Effector memory CD8-positive, alpha-beta T cell (primary cell): Measurements from ENCODE around the gene TACSTD2.
"Not testable (repeated sequence)": the region's sequence is repeated elsewhere in the genome, so short reads cannot be mapped to it uniquely, and the experiment has no call there.

Experiments
- ATAC-seq: fragments of 150-1000 bp; cut with Tn5 transposase; replicated peaks from 2 replicates; pipeline ENCODE4 v1.10.0; 2021; ENCODE audit warnings: mild to moderate bottlenecking, moderate library complexity
- DNase-seq, 3 experiments: peaks; one replicate each; pipeline ENCODE4 v3.0.0; 2021
- H3K27ac Mint-ChIP-seq, 2 donors: one replicate each; pipeline ENCODE4 v1.8.0; 2022; ENCODE audit warnings: mild to moderate bottlenecking in 2 of 2, mixed read lengths in 2 of 2, moderate library complexity in 2 of 2
- H3K27me3 Mint-ChIP-seq, 2 donors: one replicate each; pipeline ENCODE4 v1.8.0; 2022; ENCODE audit warnings: mixed read lengths in 2 of 2
- H3K36me3 Mint-ChIP-seq: one replicate; pipeline ENCODE4 v1.8.0; 2022; ENCODE audit warnings: mild to moderate bottlenecking, moderate library complexity, mixed read lengths; ENCODE audit not compliant: insufficient read depth
- H3K4me1 Mint-ChIP-seq, 2 donors: one replicate each; pipeline ENCODE4 v1.8.0; 2022; ENCODE audit warnings: low read depth in 2 of 2, mixed read lengths in 2 of 2
- H3K4me3 Mint-ChIP-seq, 2 donors: one replicate each; pipeline ENCODE4 v1.8.0; 2022; ENCODE audit warnings: mild to moderate bottlenecking in 2 of 2, mixed read lengths in 2 of 2, moderate library complexity in 2 of 2
- H3K9me3 Mint-ChIP-seq, 2 donors: one replicate each; pipeline ENCODE4 v1.8.0; 2022; ENCODE audit warnings: mixed read lengths in 2 of 2

Gene TACSTD2

DNA sequence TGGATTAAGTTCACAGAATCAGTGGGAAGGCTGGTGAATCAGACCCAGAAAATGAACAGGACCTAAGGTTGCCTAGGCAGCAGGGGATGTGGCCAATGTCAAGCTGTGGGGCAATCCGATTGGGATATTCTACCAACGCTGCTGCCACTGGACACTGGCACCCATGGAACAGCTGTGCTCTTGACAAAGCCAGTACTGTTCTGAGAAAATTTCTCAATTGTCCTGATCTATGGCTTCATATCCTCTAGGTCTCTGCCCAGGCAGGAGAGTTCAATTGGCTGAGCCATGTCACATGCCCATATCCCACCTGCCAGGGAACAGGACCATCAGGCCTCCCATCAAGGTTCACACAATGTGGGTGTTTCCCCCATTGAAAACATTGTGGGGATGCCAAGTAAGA is 6.2 kb downstream of the TACSTD2 start:
- no peaks in the 10 kb centered on the region for H3K9me3 Mint-ChIP-seq
- no peaks in the 10 kb centered on the region for H3K36me3 Mint-ChIP-seq
- H3K4me1 Mint-ChIP-seq, result peaks cover 2% of the 10 kb centered on the region in 2 donors
- H3K27me3 Mint-ChIP-seq, result peaks cover 72 to 88% of the 10 kb centered on the region in 2 donors
- no peak overlapping the region for H3K4me3 Mint-ChIP-seq
- DNase-seq (no peak), ATAC-seq (no peak)
- no peak overlapping the region for H3K27ac Mint-ChIP-seq

DNA sequence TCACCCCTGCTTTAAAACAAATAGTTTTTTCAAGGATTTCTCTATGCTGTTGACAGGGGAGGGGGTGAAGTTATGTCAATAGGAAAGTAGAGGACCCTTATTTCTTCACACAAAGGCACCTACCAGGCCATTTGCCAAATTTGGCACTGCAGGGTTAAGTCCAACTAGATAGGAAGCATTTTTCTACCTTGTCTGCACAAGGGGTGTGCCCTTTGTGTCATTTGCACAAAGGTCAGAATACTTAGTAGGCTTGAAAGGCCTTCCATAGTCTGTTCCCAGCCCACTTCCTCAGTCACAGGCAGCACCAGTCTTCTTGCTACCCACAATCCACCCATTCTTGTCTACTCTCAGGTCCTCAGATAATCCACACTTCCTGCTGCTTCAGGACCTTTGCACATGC is 7.0 kb downstream of the TACSTD2 start:
- DNase-seq, result no peak
- H3K36me3 Mint-ChIP-seq, result peaks cover 2% of the 10 kb centered on the region
- no peak for ATAC-seq
- H3K9me3 Mint-ChIP-seq, result no peaks in the 10 kb centered on the region
- peaks cover 71 to 88% of the 10 kb centered on the region in 2 donors for H3K27me3 Mint-ChIP-seq
- no peak overlapping the region for H3K4me3 Mint-ChIP-seq
- H3K4me1 Mint-ChIP-seq, result peaks cover 0 to 2% of the 10 kb centered on the region in 2 donors
- H3K27ac Mint-ChIP-seq, result no peak overlapping the region

DNA sequence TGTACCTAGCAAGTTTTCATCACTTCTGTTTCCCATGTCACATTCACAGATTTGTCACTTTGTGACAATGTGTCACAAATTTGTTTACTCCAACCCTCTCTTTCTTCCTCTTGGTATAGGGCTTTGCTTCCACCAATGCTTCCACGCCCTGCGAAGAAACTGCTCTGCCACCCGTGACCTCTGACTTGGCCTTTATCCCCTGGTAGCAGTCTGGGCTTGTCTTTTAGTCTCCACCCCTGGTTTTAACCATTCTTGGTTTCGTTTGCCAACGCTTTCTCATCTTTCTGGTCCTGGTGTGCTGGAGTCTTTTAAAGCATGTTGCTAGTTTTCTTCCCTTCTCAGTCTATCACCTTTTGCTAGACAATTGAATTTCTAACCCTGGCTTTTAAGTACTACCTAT is 8.1 kb downstream of the TACSTD2 start:
- peaks cover 62 to 79% of the 10 kb centered on the region in 2 donors for H3K27me3 Mint-ChIP-seq
- H3K4me3 Mint-ChIP-seq, result no peak overlapping the region
- peaks cover 2% of the 10 kb centered on the region for H3K36me3 Mint-ChIP-seq
- H3K27ac Mint-ChIP-seq, result no peak overlapping the region
- no peak for ATAC-seq
- H3K4me1 Mint-ChIP-seq, result peaks cover 0 to under 1% of the 10 kb centered on the region in 2 donors
- no peaks in the 10 kb centered on the region for H3K9me3 Mint-ChIP-seq
- no peak for DNase-seq

DNA sequence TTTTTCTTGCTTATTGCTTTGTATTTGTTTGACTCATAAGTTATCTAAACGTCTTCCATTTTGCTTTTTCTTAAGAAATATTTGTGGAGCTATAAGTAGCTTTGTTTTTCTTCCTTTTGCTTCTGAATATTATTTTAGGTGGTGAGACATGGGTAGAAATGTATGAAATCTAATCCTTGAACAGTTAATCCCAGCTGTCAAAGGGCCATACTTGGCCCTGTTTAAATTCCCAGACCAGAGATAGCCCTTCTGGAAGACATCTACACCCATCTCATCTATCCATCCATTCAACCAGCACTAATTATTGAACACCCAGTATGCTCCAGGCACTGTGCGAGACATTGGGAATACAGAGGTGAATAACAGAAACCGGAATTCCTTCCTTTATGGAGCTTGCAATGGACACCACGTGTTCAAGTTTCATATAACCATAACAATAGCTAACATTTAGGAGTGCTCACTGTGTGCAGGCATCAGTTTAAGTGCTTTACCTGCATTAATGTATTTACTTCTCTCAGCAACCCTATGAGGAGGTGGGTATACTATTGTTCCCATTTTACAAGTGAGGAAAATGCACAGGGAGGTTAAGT is 8.7 kb downstream of the TACSTD2 start:
- no peak for ATAC-seq
- H3K27ac Mint-ChIP-seq, result no peak overlapping the region
- DNase-seq, result no peak
- H3K36me3 Mint-ChIP-seq, result peaks cover 2% of the 10 kb centered on the region
- H3K4me1 Mint-ChIP-seq, result no peaks in the 10 kb centered on the region
- H3K27me3 Mint-ChIP-seq, result peaks cover 60 to 78% of the 10 kb centered on the region in 2 donors
- no peak overlapping the region for H3K4me3 Mint-ChIP-seq
- H3K9me3 Mint-ChIP-seq, result no peaks in the 10 kb centered on the region

DNA sequence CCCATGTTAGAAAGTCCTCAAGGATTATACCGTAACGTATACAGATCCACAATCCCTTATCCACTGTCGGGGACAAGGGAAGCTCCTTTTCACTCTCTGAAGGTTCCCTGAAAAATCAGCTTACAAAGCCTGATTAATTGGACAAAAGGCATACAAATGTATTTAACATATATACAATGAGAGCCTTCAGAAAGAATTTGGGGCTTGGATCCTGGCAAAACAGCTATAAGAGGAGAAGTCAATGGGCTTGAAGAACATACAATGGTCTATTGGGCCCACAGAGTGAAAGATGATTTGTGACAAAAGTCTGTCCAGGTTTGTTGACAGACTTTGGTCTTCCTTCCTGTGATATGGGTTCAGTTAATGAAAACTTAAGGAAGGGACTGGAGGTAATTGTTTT is 10.7 kb downstream of the TACSTD2 start:
- DNase-seq (no peak), ATAC-seq (no peak)
- H3K36me3 Mint-ChIP-seq, result peaks cover 2% of the 10 kb centered on the region
- peaks cover 51 to 78% of the 10 kb centered on the region in 2 donors for H3K27me3 Mint-ChIP-seq
- no peaks in the 10 kb centered on the region for H3K9me3 Mint-ChIP-seq
- no peak overlapping the region for H3K4me3 Mint-ChIP-seq
- H3K4me1 Mint-ChIP-seq, result no peaks in the 10 kb centered on the region
- no peak overlapping the region for H3K27ac Mint-ChIP-seq

DNA sequence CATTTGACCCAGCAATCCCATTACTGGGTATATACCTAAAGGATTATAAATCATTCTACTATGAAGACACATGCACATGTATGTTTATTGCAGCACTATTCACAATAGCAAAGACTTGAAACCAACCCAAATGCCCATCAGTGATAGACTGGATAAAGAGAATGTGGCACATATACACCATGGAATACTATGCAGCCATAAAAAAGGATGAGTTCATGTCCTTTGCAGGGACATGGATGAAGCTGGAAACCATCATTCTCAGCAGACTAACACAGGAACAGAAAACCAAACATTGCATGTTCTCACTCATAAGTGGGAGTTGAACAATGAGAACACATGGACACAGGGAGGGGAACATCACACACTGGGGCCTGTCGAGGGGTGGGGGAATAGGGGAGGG is 13.3 kb downstream of the TACSTD2 start:
- not testable (repeated sequence) for ATAC-seq, H3K36me3 Mint-ChIP-seq, H3K9me3 Mint-ChIP-seq, H3K4me1 Mint-ChIP-seq, H3K4me3 Mint-ChIP-seq, DNase-seq, H3K27ac Mint-ChIP-seq
- peaks cover 41 to 71% of the 10 kb centered on the region in 2 donors for H3K27me3 Mint-ChIP-seq

DNA sequence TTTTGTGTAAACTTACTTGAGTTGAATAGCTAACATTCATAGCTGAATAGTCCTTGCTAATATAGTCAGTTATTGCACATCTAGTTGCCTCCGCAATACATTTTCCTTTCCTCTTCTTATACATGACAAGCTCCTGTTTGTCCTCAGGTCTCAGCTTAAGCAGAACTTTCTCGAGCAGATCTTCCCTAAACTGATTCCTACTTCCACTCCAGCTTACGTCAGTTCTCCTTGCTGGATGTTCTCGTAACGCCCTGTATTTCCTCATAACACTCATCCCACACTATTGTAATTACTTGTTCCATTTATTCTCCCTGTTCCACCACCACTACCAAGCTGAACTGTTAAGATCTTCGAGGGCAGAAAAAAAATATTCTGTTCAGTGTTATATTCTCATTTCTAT is 15.4 kb downstream of the TACSTD2 start:
- DNase-seq (no peak), ATAC-seq (no peak)
- no peaks in the 10 kb centered on the region for H3K9me3 Mint-ChIP-seq
- no peak overlapping the region for H3K27ac Mint-ChIP-seq
- peaks cover 42 to 81% of the 10 kb centered on the region in 2 donors for H3K27me3 Mint-ChIP-seq
- no peak overlapping the region for H3K4me3 Mint-ChIP-seq
- H3K36me3 Mint-ChIP-seq, result peaks cover 2% of the 10 kb centered on the region
- H3K4me1 Mint-ChIP-seq, result no peaks in the 10 kb centered on the region

DNA sequence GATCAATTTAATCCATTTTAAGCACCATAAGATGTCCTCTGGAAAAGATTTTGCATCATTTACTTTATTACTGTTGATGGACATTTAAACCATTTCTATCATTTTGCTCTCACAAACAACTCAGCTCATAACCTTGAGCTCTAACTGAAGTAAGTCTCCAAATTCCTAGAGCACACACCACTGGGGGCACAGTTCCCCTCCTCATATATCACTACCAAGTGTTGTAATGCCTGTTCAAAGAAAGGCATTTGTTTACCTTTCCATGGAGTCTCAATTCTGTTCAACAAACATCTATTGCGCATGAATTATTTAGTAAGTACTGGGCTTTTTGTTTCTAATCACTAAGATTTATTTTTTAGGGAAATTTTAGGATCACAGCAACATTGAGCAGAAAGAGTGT is 21.7 kb downstream of the TACSTD2 start:
- Mint-ChIP-seq H3K27me3 (peaks cover 37 to 62% of the 10 kb centered on the region in 2 donors), H3K27ac (no peak overlapping the region), H3K4me1 (no peaks in the 10 kb centered on the region), H3K36me3 (no peaks in the 10 kb centered on the region), H3K4me3 (no peak overlapping the region), H3K9me3 (no peaks in the 10 kb centered on the region)
- no peak for DNase-seq
- ATAC-seq, result no peak

DNA sequence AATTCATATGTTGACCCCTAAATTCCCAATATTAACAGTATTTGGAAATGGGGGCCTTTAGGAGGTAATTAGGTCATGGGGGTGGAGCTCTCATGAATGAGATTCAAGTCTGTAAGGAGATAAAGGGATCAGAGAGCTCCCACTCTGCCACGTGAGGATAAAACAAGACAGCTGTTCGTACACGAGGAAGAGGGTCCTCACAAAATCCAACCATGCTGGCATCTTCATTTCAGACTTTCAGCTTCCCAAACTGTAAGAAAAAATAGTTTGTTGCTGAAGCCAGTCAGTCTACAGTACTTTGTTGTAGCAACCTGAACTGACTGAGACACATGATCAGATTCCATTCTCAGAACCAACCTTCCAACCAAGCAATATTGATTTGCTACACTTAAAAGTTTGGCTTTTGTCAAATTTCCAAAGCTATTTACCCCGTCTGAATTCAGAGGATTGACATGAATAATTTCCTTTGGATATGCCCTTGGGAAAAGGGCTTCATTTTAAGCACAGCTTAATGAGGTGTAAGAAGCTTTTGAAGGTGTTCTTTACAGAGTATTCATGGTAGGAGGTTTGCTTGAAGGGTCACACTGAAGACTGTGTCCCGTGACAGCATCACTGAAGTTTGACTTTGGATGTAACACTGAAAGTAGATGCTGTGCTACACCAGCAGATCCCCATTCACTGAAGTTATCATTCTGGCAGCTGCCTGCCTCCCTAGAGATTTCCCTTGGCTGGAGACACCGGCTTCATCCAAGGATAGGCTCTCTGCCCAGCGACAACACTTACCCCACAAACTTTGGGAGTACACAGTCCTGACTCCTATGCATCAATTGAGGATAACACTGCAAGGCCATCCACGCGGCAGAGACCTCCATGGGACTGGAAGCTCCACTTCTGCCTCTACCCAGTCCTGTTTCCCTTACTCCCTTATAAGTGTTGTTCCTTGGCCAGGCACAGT is 25.6 kb downstream of the TACSTD2 start:
- H3K9me3 Mint-ChIP-seq, result no peaks in the 10 kb centered on the region
- H3K27me3 Mint-ChIP-seq, result peaks cover 29 to 39% of the 10 kb centered on the region in 2 donors
- ATAC-seq, result no peak
- H3K27ac Mint-ChIP-seq, result no peak overlapping the region
- DNase-seq, result no peak
- H3K4me3 Mint-ChIP-seq, result no peak overlapping the region
- peaks cover 4 to 5% of the 10 kb centered on the region in 2 donors for H3K4me1 Mint-ChIP-seq
- H3K36me3 Mint-ChIP-seq, result peaks cover 3% of the 10 kb centered on the region

DNA sequence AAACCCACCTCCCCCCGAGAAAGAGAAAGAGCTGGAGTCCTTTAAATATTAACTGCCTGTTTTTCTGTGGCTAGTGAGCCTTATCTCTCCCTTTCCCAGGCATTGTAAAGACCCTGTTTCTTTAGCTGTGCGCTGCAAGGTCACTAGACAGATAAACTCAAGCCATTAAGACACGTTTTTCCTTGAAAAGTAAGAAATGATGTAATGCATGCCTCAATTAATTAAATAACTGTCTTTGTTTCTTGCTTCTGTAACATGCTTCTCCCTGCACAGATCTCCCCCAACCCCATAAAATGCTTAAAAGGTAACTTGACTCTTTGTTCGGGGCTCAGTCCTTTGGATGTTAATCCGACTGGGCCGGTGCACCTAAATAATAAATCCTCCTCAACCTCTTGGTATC is 27.8 kb downstream of the TACSTD2 start:
- peaks cover 13 to 18% of the 10 kb centered on the region in 2 donors for H3K4me1 Mint-ChIP-seq
- ATAC-seq, H3K27ac Mint-ChIP-seq, DNase-seq, H3K9me3 Mint-ChIP-seq, H3K4me3 Mint-ChIP-seq: not testable (repeated sequence)
- peaks cover 14% of the 10 kb centered on the region for H3K36me3 Mint-ChIP-seq
- H3K27me3 Mint-ChIP-seq, result peaks cover 18 to 23% of the 10 kb centered on the region in 2 donors

DNA sequence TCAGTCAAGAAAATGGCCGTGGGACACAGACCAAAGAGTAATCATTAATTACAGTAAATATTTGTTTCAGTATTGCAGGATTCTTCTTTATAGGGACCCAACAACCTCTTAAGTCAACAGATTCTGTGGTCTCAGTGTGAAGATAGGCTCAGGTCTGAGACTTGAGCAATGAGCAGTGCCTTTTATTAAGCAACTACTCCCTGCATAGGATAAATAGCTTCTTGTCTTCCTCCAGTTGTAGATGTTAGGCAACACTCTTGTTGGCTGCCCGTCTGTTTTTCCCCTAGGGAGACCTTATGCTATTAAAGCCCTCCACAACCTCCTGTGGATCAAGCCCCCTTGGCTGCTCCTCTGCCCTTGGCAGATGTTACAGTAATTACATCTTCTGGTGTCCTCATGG is 28.7 kb downstream of the TACSTD2 start:
- Mint-ChIP-seq H3K4me1 (peaks cover 14 to 23% of the 10 kb centered on the region in 2 donors), H3K36me3 (peaks cover 15% of the 10 kb centered on the region), H3K4me3 (no peak overlapping the region), H3K27me3 (peaks cover 16 to 19% of the 10 kb centered on the region in 2 donors), H3K27ac (no peak overlapping the region), H3K9me3 (no peaks in the 10 kb centered on the region)
- DNase-seq, result no peak
- no peak for ATAC-seq

DNA sequence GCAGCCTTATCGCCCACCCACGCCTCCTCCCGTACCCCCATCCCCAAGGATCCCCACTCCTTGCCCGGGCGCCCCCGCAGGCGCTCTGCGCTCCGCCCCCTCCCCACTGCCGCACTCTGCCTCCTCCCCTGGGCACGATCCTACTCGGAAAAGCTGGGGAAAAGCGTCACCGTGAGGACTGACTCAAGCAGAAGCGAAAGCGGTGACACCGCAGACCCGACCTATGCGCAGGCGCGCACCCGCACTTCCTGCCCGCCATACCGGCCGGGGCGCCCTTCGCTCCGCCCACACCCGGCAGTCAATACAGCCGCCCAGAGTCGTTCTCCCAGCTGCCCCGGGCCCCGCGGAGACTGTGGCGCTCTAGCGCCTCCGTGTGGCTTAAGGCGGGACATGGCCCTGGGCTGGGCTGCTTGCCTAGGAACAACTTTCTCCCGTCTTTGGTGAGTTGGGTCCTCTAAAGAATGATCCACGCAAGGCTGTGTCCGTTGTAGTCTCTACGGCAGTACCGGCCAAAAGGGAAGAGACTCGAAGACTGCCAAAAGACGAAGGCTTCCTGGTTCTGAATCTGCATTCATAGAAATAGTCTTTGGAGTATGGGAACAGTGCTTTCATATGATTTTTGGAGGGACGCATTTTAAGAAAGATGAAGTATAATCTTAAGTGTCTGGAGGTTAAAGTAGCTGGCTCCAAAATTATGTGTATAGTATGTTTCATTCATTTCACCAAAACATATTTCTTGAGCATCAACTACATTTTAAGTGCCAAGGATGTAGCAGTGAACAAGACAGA is 30.3 kb downstream of the TACSTD2 start, which contains the start of gene OMA1:
TSS of gene OMA1 (minus strand) at position 207 of the 789 bp plus-strand sequence. CDS start 7,432 bp downstream, outside the sequence.
- Mint-ChIP-seq H3K9me3 (no peaks in the 10 kb centered on the region), H3K4me1 (peaks cover 14 to 29% of the 10 kb centered on the region in 2 donors), H3K27ac (peak within 1 kb of the TSS; percentile 99), H3K4me3 (peak within 1 kb of the TSS; percentile 92 to 93), H3K27me3 (peaks cover 12 to 13% of the 10 kb centered on the region in 2 donors), H3K36me3 (peaks cover 17% of the 10 kb centered on the region)
- peak; percentile 88 for ATAC-seq
- DNase-seq, result peak; percentile 96 to 98 (median 98)
